Stimulated activated CD4-positive, alpha-beta T cell treated with anti-CD3 and anti-CD28 coated beads, Interleukin-15, amount 100 ng/mL, for 1 hour (primary cell): ENCODE measurements around the gene NUDT8.
"Not testable (repeated sequence)": the region's sequence is repeated elsewhere in the genome, so short reads cannot be mapped to it uniquely, and the experiment has no call there.

Experiments used
- DNase-seq, 2 donors: peaks; one replicate each; pipeline ENCODE4 v3.0.0-alpha.2; 2020; ENCODE audit warnings: low read depth in 1 of 2, low spot score in 1 of 2

Gene NUDT8

GRCh38 chr11:67660752-67661151 lies 31.0 kb upstream of the NUDT8 start:
- not testable (repeated sequence) for DNase-seq

DNA sequence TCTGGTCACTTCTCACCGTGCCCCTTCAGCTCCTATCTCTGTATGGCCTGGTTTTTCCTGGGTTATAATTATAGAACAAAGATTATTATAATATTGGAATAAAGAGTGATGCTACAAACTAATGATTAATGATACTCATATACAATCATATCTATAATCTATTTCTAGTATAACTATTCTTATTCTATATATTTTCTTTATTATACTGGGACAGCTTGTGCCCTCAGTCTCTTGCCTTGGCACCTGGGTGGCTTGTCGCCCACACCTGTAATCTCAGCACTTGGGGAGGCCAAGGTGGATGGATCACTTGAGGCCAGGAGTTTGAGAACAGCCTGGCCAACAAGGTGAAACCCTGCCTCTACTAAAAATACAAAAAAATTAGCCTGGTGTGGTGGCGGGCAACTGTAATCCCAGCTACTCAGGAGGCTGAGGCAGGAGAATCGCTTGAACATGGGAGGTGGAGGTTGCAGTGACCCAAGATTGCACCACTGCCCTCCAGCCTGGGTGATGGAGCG lies 30.0 kb upstream of the NUDT8 start:
- DNase-seq = not testable (repeated sequence)

GRCh38 chr11:67657300-67657699 lies 27.6 kb upstream of the NUDT8 start:
- no peak for DNase-seq

- DNase-seq = no peak
Observed at GRCh38 chr11:67656278-67656922, 26.7 kb upstream of the NUDT8 start.

DNA sequence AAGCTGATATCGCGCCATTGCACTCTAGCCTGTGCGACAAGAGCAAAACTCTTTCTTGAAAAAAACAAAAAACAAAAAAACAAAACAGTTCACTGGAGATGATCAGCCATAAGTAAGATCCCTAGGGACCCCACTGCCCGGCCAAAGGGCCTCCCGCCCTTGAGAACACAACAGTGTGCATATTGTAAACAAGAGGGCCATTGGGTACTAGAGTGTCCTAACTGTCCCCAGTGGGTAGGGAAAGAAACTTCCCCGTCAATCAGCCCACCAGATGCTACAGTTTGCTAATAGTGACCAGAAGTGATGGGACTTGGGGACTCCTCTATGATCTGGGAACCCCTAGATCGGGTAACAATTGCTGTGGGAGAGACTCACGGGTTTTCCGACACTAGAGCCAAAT lies 24.5 kb upstream of the NUDT8 start:
- no peak for DNase-seq

DNA sequence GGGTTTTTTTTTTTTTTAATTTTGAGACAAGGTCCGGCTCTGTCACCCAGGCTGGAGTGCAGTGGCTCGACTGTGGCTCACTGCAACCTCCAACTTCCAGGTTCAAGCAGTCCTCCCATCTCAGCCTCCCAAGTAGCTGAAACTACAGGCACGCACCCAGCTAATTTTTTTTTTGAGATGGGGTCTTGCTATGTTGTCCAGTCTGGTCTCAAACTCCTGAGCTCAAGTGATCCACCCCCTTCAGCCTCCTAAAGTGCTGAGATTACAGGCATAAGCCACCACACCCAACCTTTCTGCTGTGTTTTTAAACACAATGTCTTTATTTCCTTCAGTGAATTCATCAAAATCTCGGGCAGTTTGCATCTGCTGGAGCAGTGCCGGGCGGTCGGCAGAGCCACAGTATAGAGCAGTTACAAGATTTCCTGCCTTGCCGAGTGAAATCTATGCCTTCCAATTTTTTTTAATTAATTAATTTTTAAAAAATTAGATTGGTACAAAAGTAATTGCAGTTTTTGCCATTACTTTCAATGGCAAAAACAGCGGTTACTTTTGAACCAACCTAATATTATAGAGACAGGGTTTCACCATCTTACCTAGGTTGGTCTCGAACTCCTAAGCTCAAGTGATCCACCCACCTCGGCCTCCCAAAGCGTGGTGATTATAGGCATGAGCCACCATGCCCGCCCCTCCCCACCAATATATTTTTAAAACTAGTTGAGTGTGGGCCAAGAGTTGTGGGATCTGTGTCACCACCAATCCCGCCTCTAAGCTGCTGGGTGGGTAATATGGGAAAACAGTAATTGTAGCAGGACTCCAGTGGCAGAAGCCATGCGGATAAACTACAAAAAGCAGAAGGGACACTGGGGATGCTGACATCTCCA lies 23.5 kb upstream of the NUDT8 start:
- DNase-seq = no peak

GRCh38 chr11:67651976-67652781 lies 22.4 kb upstream of the NUDT8 start:
- DNase-seq = no peak

- no peak for DNase-seq
Observed at GRCh38 chr11:67649634-67650510, 20.1 kb upstream of the NUDT8 start.

- DNase-seq = no peak
Observed at GRCh38 chr11:67648796-67649613, 19.3 kb upstream of the NUDT8 start.

- no peak for DNase-seq
Observed at GRCh38 chr11:67648140-67648795, 18.5 kb upstream of the NUDT8 start.

- no peak for DNase-seq
Observed at GRCh38 chr11:67647471-67647870, 17.7 kb upstream of the NUDT8 start.

- DNase-seq = no peak
Observed at GRCh38 chr11:67646535-67647336, 17.0 kb upstream of the NUDT8 start.

GRCh38 chr11:67645521-67646461 lies 16.1 kb upstream of the NUDT8 start:
- DNase-seq = no peak

GRCh38 chr11:67644472-67645418 lies 15.0 kb upstream of the NUDT8 start:
- DNase-seq = no peak

DNA sequence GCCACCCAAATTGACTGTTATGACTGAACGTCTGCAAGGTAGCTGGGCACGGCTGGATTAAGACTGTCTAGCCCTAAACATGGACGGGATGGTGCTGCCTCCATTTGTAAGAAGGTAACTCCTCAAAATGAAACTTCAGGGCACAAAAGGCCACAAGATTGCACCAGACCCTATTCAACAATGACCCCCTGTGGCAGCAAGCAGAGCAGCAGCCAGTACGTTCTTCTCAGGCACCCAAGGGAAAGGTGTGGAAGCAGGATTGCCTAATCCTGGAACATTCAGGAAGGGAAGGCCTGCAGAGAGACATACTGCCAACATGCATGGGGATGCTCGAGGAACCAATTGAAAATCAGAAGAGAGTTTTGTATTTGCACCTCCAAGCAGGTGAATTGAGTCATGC lies 14.3 kb upstream of the NUDT8 start:
- DNase-seq = no peak
